Activated gamma-delta T cell (primary cell): ENCODE measurements around the gene MAPK11.

ENCODE experiments used
- DNase-seq: peaks from one replicate; lab custom pipeline; 2025; lab: John Stamatoyannopoulos, UW

MAPK11 gene

GRCh38 chr22:50307890-50308596 is 37.9 kb upstream of the MAPK11 start:
- no peak for DNase-seq

- DNase-seq = no peak
These were observed 36.9 kb upstream of the MAPK11 start, which contains the start of gene PLXNB2 for GRCh38 chr22:50306753-50307749. Gene PLXNB2, minus strand, starts transcription at chr22:50307646. Its CDS starts 17,062 bp downstream, at chr22:50290584.

DNA sequence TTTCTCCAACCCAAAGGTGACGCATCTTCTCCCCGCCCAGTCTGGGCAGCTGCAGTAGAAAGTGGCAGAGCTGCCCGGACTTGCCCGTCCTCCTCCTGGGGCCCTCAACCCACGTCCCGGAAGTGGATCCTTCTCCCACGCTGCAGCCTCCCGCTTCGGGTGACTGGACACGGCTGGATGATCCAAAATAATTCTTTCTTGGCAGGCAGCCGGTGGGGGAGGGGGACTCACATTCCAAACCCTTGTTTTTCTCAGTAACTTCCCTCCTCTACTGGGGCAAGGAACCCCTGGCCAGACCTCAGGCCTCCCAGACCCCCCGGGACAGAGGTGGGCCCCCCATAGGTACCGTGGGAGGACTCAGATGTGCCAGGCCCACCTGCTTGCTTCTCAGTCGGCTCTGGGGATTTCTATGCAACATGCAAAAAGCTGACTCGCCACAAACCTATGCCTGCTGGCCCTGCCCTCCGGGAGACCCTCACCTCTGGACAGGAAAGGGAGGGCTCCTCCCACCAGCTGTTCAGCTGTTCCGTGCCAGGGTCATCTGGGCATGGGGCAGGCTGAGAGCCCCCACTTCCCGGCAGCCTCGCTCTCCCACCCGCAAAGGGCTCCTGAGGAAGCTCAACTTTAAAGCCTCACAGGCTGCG is 35.9 kb upstream of the MAPK11 start:
- no peak for DNase-seq

- DNase-seq = no peak
These were observed 35.3 kb upstream of the MAPK11 start for GRCh38 chr22:50305393-50305922.

GRCh38 chr22:50304528-50305392 is 34.6 kb upstream of the MAPK11 start:
- no peak for DNase-seq

- DNase-seq = no peak
These were observed 33.8 kb upstream of the MAPK11 start for GRCh38 chr22:50303848-50304527.

DNA sequence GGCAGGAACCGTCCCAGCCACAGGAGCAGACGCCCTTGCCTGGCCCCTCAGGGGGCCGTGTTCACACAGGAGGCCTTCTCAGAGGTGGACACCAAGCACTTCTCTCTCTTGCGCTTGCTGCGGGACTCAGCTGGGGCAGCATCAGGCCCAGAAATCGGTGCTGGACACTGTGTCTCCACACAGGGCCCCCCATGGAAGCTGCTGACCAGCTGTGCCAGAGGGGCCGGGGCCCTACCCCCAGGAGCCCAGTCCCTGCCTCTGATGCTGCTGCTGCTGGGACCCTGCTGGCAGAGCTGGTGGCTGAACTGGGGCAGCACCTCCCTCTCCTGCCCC is 33.3 kb upstream of the MAPK11 start:
- no peak for DNase-seq

DNA sequence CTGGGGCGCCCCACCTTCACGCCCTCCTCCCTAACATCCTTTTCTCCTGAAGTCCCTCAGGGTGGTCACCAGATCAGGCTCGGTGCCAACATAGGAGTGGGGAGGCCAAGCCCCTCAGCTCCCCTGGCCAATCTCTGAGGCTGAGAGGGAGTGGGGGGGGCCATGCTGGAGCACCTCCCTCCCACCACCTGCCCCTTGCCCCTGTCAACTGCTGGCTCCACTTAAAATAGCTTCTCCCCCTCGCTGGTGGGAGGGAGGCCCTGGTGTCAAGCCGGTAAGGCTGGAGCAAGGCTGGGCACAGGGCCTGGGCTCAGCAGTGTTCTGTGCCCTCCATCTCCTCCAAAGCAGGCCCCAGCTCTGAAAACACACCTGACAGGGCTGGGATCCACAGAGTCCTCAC is 32.4 kb upstream of the MAPK11 start:
- DNase-seq = no peak

DNA sequence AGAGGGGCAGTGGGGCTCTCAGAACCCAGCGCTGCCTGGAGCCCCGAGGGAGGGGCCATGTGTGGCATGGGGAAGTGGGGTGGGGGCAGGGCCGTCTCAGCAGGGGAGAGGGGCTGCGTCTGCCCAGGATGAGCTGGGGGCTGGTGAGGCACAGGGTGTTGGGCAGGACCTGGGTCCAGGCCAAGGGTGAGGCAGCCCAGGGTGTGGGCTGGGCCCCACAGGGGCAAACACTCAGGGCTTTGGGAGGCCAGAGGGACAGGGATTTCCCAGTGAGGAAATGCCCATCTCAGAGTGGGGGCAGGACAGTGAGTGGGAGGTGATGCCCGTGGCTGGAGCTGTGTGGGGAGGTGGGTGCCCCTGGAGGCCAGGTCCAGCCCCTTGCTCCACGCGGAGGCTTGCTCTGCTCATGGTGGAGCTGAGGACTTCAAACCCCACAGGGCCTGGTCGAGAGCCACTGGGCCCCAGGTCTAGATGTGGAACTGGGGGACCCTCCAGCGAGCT is 31.9 kb upstream of the MAPK11 start:
- no peak for DNase-seq

- DNase-seq = no peak
These were observed 31.4 kb upstream of the MAPK11 start for GRCh38 chr22:50301581-50301991.

DNA sequence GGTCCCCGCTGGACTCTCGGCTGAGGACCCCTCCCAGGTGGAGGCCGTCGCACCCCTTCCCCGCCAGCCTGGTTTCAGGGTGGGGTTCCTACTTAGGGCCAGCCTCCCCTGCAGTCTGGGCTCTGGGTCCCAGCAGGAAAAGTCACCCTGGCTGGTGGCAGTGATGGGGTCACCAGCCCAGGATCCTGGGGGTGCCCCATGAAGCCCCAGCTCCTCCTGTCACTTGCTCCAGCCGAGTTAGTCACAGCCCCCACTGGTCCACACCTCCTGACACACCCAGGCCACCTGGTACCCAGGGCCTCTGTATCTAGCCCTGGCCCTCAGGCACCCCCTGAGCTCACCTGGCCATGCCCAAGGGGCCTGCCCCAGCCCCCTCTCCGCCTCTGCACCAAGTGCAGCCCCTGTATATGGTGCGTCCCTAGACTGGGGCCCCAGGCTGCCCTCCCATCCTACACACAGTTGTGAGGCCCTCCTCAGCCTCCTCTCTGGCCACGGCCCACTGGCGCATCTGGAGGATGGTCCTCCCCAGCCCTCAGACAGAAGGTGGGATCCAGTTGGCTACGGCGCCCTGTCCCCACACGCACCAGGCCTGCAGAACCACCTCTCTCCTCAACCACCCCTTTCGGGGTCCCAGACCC is 30.6 kb upstream of the MAPK11 start:
- DNase-seq = no peak

DNA sequence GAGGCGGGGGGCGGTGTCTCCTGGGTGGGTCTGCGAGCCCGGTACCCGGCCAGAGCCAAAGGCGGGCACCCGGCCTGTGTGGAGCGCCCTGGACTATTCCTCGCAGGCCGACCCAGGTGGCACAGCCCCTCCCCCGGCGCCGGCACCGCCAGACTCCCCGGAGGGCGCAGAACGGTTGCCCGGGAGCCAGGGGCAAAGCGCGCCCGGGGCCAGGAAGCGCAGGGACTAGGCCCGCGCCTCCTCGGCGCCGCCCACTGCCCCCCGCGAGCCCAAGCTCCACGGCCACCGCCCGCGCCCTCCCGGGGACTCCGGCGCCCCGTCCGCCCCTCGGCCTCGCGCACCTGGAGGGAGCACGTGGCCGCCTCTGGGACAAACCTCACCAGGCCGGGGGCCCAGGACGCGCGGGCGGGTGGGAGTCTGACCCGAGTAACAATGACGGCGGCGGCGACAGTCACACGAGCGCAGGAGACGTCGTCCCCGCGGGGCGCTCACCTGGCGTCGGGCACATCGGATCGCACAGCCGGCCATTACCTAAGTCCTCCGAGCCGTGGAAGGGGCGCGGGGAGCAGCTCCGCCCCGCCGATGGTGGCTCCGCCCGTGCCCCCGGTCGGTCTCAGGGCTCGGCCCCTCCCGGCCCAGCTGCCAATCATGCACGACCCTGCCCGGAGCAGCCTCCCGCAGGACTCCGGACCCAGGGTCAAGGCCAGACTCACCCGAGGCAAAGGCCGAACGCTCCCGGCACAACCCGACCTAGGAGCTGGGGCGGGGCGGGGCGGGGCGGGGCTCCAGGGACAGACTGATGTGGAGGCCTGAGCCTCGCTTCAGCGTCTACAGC is 29.8 kb upstream of the MAPK11 start:
- DNase-seq = no peak

DNA sequence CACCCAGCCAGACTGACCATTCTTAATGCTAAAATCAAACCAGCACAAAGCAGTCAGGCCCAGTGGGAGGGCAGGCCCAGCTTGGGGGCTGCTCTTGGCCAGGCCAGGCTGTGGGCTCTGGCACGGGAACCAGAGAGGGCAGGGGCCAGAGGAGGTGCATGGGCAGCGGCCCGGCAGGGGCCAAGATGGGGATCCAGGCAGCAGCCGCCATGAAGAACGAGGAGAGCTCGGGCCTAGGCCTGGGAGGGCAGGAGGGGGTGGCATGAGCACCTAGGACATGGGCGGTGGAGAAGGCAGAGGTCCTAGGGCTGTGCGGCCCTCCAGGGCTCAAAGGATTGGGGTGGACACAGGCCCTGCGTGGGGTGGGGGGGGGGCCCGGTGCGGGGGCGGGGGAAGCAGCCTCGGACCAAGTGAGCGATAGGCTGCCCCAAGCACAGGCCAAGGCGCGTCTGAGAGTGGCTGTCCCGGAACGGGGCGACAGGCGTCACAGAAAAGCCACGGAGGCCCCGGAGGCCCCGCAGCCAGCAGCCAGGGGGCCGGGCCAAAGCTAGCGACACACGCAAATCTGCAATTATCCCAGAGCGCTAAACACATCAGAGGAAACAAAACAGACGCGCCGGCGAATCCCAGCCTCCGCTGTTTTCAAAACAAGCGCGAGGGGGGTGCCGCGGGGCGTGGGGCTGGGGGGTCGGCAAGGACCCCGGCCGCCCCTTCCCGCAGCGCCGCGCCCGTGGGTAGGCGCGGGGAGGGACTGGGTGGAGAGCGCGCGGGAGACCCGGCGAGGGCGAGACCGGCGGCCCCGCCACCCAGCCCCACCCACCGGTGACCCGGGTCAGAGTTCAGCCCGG is 29.0 kb upstream of the MAPK11 start:
- no peak for DNase-seq

- DNase-seq = no peak
These were observed 28.1 kb upstream of the MAPK11 start for GRCh38 chr22:50298266-50298637.

DNA sequence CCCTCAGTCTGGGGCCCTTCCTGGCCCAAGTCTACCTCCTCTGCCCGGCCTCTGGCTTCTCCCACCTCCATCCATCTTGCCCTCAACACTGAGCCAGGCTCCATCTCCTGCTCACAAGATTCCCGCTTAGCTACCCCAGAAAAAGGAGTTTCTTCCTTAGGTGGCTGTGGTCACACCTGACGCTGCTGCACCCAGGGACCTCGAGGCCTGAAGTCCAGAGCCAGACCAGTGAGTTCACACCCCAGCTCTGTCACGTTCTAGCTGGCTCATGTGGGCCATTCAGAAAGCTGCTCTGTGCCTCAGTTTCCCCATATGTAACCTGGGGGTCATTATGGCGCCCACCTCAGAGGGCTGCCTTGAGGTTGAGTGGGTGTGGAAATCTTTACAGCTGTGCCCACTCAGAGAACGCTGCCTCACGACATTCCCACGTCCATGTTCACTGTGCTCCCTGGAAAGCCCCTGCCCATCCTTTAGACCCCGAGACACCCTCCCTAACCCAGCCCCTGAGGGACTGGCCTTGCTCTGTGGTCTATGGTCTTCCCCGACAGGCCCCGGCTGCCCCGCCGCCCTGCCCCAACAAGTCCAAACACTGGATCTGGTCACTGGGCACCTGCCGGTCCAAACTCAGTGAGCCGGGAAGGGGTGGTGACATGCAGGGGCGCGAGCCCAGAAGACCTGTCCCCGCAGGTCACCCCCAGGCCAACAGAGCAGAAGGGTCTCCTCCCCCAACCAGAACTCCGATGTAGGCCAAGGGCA is 27.5 kb upstream of the MAPK11 start:
- no peak for DNase-seq

DNA sequence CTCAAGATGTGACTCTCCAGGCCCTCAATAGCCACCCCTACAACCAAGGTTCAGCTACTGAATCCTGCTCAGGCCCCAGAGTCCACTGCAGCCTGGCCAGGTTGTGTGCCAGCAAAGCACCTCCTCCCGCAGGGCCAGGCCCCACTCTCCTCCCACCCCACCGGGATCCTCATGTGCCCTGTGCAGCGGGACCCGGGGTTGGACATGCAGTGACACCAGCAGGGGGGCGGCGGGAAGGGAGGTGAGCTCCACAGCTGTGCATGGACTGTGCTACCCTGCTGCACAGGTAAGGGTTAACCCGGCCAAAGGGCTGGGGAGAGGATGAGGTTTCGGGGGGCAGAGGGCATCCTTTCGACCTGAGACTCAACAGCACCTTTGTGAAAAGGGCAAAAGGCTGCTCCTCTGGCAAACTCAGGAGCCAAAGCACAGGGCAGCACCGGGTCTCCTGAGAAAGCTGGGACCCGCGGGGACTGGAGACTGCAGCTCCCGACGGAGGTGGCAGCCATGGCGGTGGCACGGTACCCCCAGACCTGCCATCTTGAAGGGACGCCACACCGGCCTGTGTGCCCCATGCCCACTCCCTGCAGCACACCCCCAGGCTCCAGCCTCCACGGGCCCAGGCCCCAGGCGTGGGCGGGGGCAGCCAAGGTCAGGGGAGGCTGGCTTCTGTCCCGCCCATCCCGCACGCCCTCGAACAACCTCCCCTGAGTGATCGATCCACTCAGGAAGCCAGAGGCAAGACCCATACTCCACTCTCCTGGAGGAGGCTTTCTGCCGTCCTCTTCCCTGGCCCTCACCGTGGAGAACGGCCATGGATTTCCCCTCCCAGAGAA is 26.7 kb upstream of the MAPK11 start:
- DNase-seq = no peak

GRCh38 chr22:50294319-50294656 is 24.1 kb upstream of the MAPK11 start:
- DNase-seq = no peak
